GM23338 (cell line): Measurements from ENCODE around the gene KLRF2.

Experiments
- CREB1 ChIP-seq: fragments of 250-450 bp; sonication (Bioruptor Pico); IDR thresholded peaks from 2 replicates; pipeline ENCODE4 v1.5.0; 2020; ENCODE audit warnings: low read depth, mild to moderate bottlenecking, moderate library complexity
- EZH2phosphoT487 ChIP-seq: fragments of 200-600 bp; sonication (generic); IDR thresholded peaks from one replicate; pipeline ENCODE4 v1.8.1; 2018; ENCODE audit warnings: antibody characterized with exemption; ENCODE audit not compliant: unreplicated experiment
- POLR2AphosphoS5 ChIP-seq: IDR thresholded peaks from 2 replicates; pipeline ENCODE4 v1.6.1; 2016; ENCODE audit warnings: antibody characterized with exemption, low read depth
- STAT1 ChIP-seq: IDR thresholded peaks from one replicate; pipeline ENCODE4 v1.6.1; 2016; ENCODE audit warnings: antibody characterized with exemption; ENCODE audit not compliant: unreplicated experiment
- ZNF462 ChIP-seq: fragments of 250-450 bp; sonication (Bioruptor Pico); IDR thresholded peaks from 2 replicates; pipeline ENCODE4 v1.5.0; 2020; ENCODE audit warnings: mild to moderate bottlenecking, moderate library complexity
- TF ChIP-seq, protein P1 (sequence below), 2 experiments: fragments of 200-600 bp in 1 of 2; sonication (generic) in 1 of 2; conservative IDR thresholded peaks; 2 replicates each; pipeline versions ENCODE4 v1.5.1 to v1.6.1; 2016 to 2017; ENCODE audit warnings: antibody characterized with exemption in 2 of 2, low read depth in 2 of 2, mild to moderate bottlenecking in 2 of 2, moderate library complexity in 1 of 2
- TF ChIP-seq, protein P2 (sequence below): IDR thresholded peaks from 2 replicates; pipeline ENCODE4 v1.6.1; 2016; ENCODE audit warnings: antibody characterized with exemption

DNA sequence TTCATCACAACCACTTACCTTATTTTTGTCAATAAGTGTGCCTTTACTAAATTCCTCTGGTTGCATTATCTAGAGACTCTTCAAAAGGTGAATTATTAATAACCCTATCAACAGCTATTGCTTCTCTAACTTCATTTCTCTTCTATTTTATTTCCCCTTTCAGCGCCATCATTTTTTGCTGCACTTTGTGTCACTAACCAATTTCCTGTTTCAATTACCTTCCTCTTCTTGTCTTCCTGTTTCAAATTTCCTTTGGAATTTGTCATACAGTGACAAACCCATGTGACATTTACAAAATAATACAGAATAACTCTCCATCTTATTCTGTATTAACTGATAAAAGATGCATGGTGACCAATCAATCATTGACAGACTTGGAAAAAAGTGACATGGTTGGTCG is 63.1 kb downstream of the KLRF2 start:
- TF ChIP-seq, protein P1, sequence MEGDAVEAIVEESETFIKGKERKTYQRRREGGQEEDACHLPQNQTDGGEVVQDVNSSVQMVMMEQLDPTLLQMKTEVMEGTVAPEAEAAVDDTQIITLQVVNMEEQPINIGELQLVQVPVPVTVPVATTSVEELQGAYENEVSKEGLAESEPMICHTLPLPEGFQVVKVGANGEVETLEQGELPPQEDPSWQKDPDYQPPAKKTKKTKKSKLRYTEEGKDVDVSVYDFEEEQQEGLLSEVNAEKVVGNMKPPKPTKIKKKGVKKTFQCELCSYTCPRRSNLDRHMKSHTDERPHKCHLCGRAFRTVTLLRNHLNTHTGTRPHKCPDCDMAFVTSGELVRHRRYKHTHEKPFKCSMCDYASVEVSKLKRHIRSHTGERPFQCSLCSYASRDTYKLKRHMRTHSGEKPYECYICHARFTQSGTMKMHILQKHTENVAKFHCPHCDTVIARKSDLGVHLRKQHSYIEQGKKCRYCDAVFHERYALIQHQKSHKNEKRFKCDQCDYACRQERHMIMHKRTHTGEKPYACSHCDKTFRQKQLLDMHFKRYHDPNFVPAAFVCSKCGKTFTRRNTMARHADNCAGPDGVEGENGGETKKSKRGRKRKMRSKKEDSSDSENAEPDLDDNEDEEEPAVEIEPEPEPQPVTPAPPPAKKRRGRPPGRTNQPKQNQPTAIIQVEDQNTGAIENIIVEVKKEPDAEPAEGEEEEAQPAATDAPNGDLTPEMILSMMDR (conservative IDR thresholded peaks at IDR 0.05; ENCODE audit: low read depth in 2 of 2): no peak
- TF ChIP-seq EZH2phosphoT487 (no peak), POLR2AphosphoS5 (no peak), STAT1 (no peak), ZNF462 (CRISPR knock-in tag) (no peak), CREB1 (no peak)
- TF ChIP-seq, protein P2, sequence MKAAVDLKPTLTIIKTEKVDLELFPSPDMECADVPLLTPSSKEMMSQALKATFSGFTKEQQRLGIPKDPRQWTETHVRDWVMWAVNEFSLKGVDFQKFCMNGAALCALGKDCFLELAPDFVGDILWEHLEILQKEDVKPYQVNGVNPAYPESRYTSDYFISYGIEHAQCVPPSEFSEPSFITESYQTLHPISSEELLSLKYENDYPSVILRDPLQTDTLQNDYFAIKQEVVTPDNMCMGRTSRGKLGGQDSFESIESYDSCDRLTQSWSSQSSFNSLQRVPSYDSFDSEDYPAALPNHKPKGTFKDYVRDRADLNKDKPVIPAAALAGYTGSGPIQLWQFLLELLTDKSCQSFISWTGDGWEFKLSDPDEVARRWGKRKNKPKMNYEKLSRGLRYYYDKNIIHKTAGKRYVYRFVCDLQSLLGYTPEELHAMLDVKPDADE: no peak
